ENCODE results near the gene ANKK1.

DNA sequence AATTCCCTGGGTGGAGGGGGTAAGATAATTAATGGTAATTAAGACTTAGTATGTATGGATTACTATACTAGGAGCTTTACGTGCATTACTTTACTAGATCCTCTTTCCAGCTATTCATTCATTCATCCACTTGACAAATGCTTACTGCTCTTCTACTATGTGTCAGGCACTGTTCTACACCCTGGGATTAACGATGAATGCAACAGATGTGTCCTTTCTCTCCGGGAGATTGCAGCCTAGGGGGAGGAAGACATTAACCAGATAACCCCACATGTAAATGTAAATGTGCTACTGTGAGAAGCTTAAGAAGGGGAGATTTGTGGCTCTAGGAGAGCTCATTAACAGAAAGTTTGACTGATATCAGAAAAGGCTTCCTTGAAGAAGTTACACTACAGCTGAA lies 1.7 kb downstream of the ANKK1 start:
- TF ChIP-seq YY1 (IDR thresholded peaks at IDR 0.05; ENCODE audit: insufficient read depth, insufficient read length) = no peak
- no peak for TF ChIP-seq ZNF274 (IDR thresholded peaks at IDR 0.05; ENCODE audit: low read depth, low read length)
- TF ChIP-seq SUZ12 (IDR thresholded peaks at IDR 0.05; ENCODE audit: extremely low read depth, insufficient read depth, insufficient read length) = no peak
